OCI-LY1 (cell line): Measurements from ENCODE around the gene TEX52.

Experiments used
- H2AFZ ChIP-seq: fragments of 200-600 bp; sonication (generic), shearing (Covaris generic); 2 replicates; pipeline ENCODE4 v1.6.0; 2014; ENCODE audit warnings: antibody characterized with exemption, mild to moderate bottlenecking, low read length
- H3F3A ChIP-seq: fragments of 200-600 bp; sonication (generic), shearing (Covaris generic); 2 replicates; pipeline ENCODE4 v1.6.0; 2014; ENCODE audit warnings: mild to moderate bottlenecking, antibody characterized with exemption, low read length, moderate library complexity; ENCODE audit not compliant: insufficient read depth
- H3K27ac ChIP-seq: fragments of 200-600 bp; sonication (generic); 2 replicates; pipeline ENCODE4 v1.5.1; 2014; ENCODE audit warnings: low read length, mixed run types, mild to moderate bottlenecking, low read depth; ENCODE audit not compliant: poor library complexity, severe bottlenecking
- H3K27me3 ChIP-seq: fragments of 200-600 bp; sonication (generic); 2 replicates; pipeline ENCODE4 v1.6.0; 2014; ENCODE audit warnings: antibody characterized with exemption, mild to moderate bottlenecking, low read length, moderate library complexity; ENCODE audit not compliant: insufficient read depth
- H3K36me3 ChIP-seq: fragments of 200-600 bp; sonication (generic); 2 replicates; pipeline ENCODE4 v1.6.1; 2014; ENCODE audit warnings: mild to moderate bottlenecking, antibody characterized with exemption, low read length, moderate library complexity, mixed read lengths; ENCODE audit not compliant: insufficient read depth
- H3K4me1 ChIP-seq: fragments of 200-600 bp; sonication (generic); 2 replicates; pipeline ENCODE4 v1.5.1; 2014; ENCODE audit warnings: mild to moderate bottlenecking, low read length, moderate library complexity; ENCODE audit not compliant: insufficient read depth, severe bottlenecking
- H3K4me2 ChIP-seq: fragments of 200-600 bp; sonication (generic), shearing (Covaris generic); 2 replicates; pipeline ENCODE4 v1.6.1; 2014; ENCODE audit warnings: low read length
- H3K4me3 ChIP-seq: fragments of 200-600 bp; sonication (generic); 2 replicates; pipeline ENCODE4 v1.5.1; 2014; ENCODE audit warnings: low read length, low read depth, mild to moderate bottlenecking, mixed read lengths; ENCODE audit not compliant: poor library complexity, severe bottlenecking
- H3K79me2 ChIP-seq: fragments of 200-600 bp; shearing (Covaris generic); 2 replicates; pipeline ENCODE4 v1.6.1; 2016; ENCODE audit warnings: mixed run types, low read length, mixed read lengths; ENCODE audit not compliant: insufficient read depth
- H3K9ac ChIP-seq: fragments of 200-600 bp; sonication (generic), shearing (Covaris generic); 2 replicates; pipeline ENCODE4 v1.6.1; 2014; ENCODE audit warnings: mild to moderate bottlenecking, low read length, mixed read lengths
- H3K9me2 ChIP-seq: fragments of 200-600 bp; sonication (generic), shearing (Covaris generic); 2 replicates; pipeline ENCODE4 v1.6.1; 2014; ENCODE audit warnings: low read depth, mild to moderate bottlenecking, low read length, mixed read lengths
- H3K9me3 ChIP-seq: fragments of 200-600 bp; shearing (Covaris generic); 2 replicates; pipeline ENCODE4 v1.6.1; 2014; ENCODE audit warnings: low read length, mixed read lengths
- H4K20me1 ChIP-seq: fragments of 200-600 bp; sonication (generic), shearing (Covaris generic); 2 replicates; pipeline ENCODE4 v1.6.0; 2016; ENCODE audit warnings: mild to moderate bottlenecking, low read length; ENCODE audit not compliant: insufficient read depth
- EZH2 ChIP-seq: fragments of 200-600 bp; sonication (generic), shearing (Covaris generic); IDR thresholded peaks from 2 replicates; pipeline ENCODE4 v1.8.0; 2017; ENCODE audit warnings: borderline replicate concordance, mixed run types, mild to moderate bottlenecking, antibody characterized with exemption, low read length, moderate library complexity, mixed read lengths
- TF ChIP-seq, protein P1 (sequence below): fragments of 200-600 bp; sonication (generic), shearing (Covaris generic); IDR thresholded peaks from 2 replicates; pipeline ENCODE4 v1.5.1; 2017; ENCODE audit warnings: mild to moderate bottlenecking, antibody characterized with exemption, low read length, moderate library complexity, mixed read lengths

The TEX52 gene

DNA sequence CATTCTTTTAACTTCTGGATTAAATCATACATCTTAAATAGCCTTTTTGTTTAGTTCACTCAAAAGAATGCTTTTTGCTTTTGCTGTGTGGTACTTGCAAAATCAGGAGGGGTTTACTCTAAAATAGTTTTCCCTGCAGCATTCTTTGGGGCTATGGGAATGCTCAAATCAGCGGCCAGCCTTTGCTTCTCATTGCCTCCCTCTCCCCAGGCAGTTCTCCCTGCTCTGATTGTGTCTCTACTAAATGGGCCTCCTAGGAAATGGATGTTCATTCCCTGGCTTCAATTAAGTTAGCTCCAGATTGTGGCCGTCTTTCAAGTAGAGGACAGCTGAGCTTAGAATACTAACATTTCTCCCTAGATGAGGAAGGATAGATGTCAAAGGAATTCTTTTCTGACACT is 38.2 kb upstream of the TEX52 start:
- Histone ChIP-seq H3K4me2 (no peak overlapping the region), H2AFZ (no peak overlapping the region), H3K79me2 (peaks cover 6% of the 10 kb centered on the region; the same call in 1 of the 2 replicates), H3K27me3 (no peaks in the 10 kb centered on the region), H3K9ac (no peak overlapping the region), H3K4me1 (peaks cover 14% of the 10 kb centered on the region), H3K9me3 (no peaks in the 10 kb centered on the region), H3K4me3 (no peak overlapping the region), H3K27ac (no peak overlapping the region), H3F3A (no peaks in the 10 kb centered on the region; the same call in 1 of the 2 replicates), H3K9me2 (no peaks in the 10 kb centered on the region), H4K20me1 (no peaks in the 10 kb centered on the region), H3K36me3 (no peaks in the 10 kb centered on the region)
- no peak for TF ChIP-seq EZH2
- TF ChIP-seq, protein P1, sequence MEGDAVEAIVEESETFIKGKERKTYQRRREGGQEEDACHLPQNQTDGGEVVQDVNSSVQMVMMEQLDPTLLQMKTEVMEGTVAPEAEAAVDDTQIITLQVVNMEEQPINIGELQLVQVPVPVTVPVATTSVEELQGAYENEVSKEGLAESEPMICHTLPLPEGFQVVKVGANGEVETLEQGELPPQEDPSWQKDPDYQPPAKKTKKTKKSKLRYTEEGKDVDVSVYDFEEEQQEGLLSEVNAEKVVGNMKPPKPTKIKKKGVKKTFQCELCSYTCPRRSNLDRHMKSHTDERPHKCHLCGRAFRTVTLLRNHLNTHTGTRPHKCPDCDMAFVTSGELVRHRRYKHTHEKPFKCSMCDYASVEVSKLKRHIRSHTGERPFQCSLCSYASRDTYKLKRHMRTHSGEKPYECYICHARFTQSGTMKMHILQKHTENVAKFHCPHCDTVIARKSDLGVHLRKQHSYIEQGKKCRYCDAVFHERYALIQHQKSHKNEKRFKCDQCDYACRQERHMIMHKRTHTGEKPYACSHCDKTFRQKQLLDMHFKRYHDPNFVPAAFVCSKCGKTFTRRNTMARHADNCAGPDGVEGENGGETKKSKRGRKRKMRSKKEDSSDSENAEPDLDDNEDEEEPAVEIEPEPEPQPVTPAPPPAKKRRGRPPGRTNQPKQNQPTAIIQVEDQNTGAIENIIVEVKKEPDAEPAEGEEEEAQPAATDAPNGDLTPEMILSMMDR = no peak

DNA sequence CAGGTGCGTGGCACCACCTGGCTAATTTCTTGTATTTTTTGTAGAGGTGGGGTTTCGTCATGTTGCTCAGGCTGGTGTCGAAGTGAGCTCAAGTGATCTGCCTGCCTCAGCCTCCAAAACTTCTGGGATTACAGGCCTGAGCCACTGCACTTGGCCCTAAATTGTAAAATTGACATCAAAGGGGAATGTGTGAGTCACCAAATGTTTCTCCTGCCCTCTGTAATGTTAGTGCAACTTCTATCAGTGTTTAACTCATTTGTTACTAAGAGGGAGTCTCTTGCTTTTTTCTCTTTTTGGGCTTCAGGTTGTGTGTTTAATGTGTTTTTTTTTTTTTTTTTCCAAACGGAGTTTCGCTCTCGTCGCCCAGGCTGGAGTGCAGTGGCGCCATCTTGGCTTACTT is 36.2 kb upstream of the TEX52 start:
- TF ChIP-seq, protein P1 = no peak
- TF ChIP-seq EZH2 = no peak
- peaks cover 5% of the 10 kb centered on the region for H3F3A ChIP-seq
- no peak overlapping the region for H3K9ac ChIP-seq
- no peaks in the 10 kb centered on the region for H3K27me3 ChIP-seq
- H3K9me2 ChIP-seq = no peaks in the 10 kb centered on the region
- no peak overlapping the region for H3K4me3 ChIP-seq
- H3K27ac ChIP-seq = no peak overlapping the region
- no peak overlapping the region for H2AFZ ChIP-seq
- peaks cover 10% of the 10 kb centered on the region; the same call in 1 of the 2 replicates for H3K36me3 ChIP-seq
- no peaks in the 10 kb centered on the region for H3K9me3 ChIP-seq
- peaks cover 6% of the 10 kb centered on the region; the same call in 1 of the 2 replicates for H3K79me2 ChIP-seq
- no peak overlapping the region for H3K4me2 ChIP-seq
- peaks cover 17% of the 10 kb centered on the region for H3K4me1 ChIP-seq
- no peaks in the 10 kb centered on the region for H4K20me1 ChIP-seq

DNA sequence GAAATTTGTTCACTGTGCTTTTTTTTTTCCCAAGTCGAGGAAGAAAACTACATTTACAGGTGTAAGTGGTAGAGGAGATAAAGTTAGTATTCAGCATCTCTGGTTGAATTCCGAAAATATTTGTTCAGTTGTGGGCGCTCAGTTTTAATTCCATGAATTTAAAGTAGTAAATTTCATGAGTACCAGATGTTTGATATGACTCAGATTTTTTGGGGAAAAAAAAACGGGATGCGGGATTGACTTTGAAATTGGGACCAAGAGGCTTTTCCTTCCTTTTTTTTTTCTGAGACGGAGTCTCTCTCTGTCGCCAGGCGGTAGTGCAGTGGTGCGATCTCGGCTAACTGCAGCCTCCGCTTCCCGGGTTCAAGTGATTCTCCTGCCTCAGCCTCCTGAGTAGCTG is 35.4 kb upstream of the TEX52 start:
- no peak overlapping the region for H2AFZ ChIP-seq
- TF ChIP-seq EZH2 = no peak
- H3K9me2 ChIP-seq = no peaks in the 10 kb centered on the region
- peaks cover 5% of the 10 kb centered on the region for H3F3A ChIP-seq
- H3K4me1 ChIP-seq = peaks cover 17% of the 10 kb centered on the region
- H3K79me2 ChIP-seq = peaks cover 6% of the 10 kb centered on the region; the same call in 1 of the 2 replicates
- H4K20me1 ChIP-seq = no peaks in the 10 kb centered on the region
- no peaks in the 10 kb centered on the region for H3K27me3 ChIP-seq
- no peak overlapping the region for H3K27ac ChIP-seq
- H3K4me3 ChIP-seq = peak overlapping the region; percentile 72
- peaks cover 18% of the 10 kb centered on the region; the same call in 1 of the 2 replicates for H3K36me3 ChIP-seq
- H3K4me2 ChIP-seq = peak overlapping the region; percentile 75
- H3K9me3 ChIP-seq = no peaks in the 10 kb centered on the region
- H3K9ac ChIP-seq = no peak overlapping the region
